H1 (cell line): ENCODE measurements around the gene DHX9. TPM values are rescaled to one million over a fixed set of nuclear protein-coding genes. Genes with fewer than 3 reads are reported as not detected.

Experiments used
- CTCF ChIA-PET: fragments of 300-600 bp; sonication (Branson Sonifier 250); formaldehyde crosslinking; loops from one replicate; lab custom pipeline; 2021; ENCODE audit not compliant: partially characterized antibody; lab: Charles Lee
- POLR2A ChIA-PET: fragments of 300-600 bp; sonication (Branson Sonifier 250); formaldehyde crosslinking; loops from one replicate; lab custom pipeline; 2021; ENCODE audit warnings: inconsistent platforms; ENCODE audit not compliant: partially characterized antibody; lab: Charles Lee
- DNase-seq, 2 experiments: peaks; one replicate each; pipeline versions ENCODE4 v3.0.0 to v3.0.0-alpha.2; 2010 to 2022; ENCODE audit warnings: low spot score in 2 of 2, low read depth in 1 of 2, mixed read lengths in 1 of 2
- FAIRE-seq: peaks from 2 replicates; lab custom pipeline; 2011; peaks lifted over from hg19 to GRCh38; lab: Jason Lieb, UNC
- H2AFZ ChIP-seq: 2 replicates; pipeline ENCODE4 v1.8.1; 2012; ENCODE audit warnings: low read length, inconsistent platforms
- H2AK5ac ChIP-seq: 2 replicates; pipeline ENCODE4 v1.6.1; 2013; ENCODE audit warnings: low read depth, low read length
- H2BK120ac ChIP-seq: replicated peaks from 2 replicates; pipeline ENCODE3; 2013; ENCODE audit warnings: low read depth, low read length, inconsistent platforms
- H2BK12ac ChIP-seq: 2 replicates; pipeline ENCODE4 v1.6.1; 2013; ENCODE audit warnings: low read depth, low read length
- H2BK15ac ChIP-seq: 2 replicates; pipeline ENCODE4 v1.6.1; 2013; ENCODE audit warnings: low read length
- H2BK20ac ChIP-seq: 2 replicates; pipeline ENCODE4 v1.6.1; 2013; ENCODE audit warnings: low read length
- H2BK5ac ChIP-seq: 2 replicates; pipeline ENCODE4 v1.6.1; 2013; ENCODE audit warnings: low read depth, low read length
- H3K14ac ChIP-seq: 2 replicates; pipeline ENCODE4 v1.6.1; 2013; ENCODE audit warnings: inconsistent platforms; ENCODE audit not compliant: insufficient read length
- H3K18ac ChIP-seq: 2 replicates; pipeline ENCODE4 v1.6.1; 2013; ENCODE audit warnings: low read length; ENCODE audit errors: extremely low read depth
- H3K23ac ChIP-seq: 2 replicates; pipeline ENCODE4 v1.6.1; 2013; ENCODE audit warnings: inconsistent platforms; ENCODE audit not compliant: insufficient read length
- H3K23me2 ChIP-seq: 2 replicates; pipeline ENCODE4 v1.6.1; 2013; ENCODE audit warnings: low read depth, low read length
- H3K27ac ChIP-seq: 2 replicates; pipeline ENCODE4 v1.6.1; 2011; ENCODE audit warnings: low read depth, low read length, inconsistent platforms
- H3K27me3 ChIP-seq, 4 experiments: replicated peaks in 1 of 4; 1 replicate in 1 of 4; 2 replicates in 3 of 4; pipeline versions ENCODE4 v1.6.1 to v1.8.1; 2011 to 2013; ENCODE audit warnings: low read length in 3 of 4, mild to moderate bottlenecking in 3 of 4, inconsistent platforms in 2 of 4, mixed read lengths in 2 of 4, moderate library complexity in 1 of 4; ENCODE audit not compliant: control insufficient read depth in 3 of 4, insufficient read depth in 3 of 4; ENCODE audit errors: extremely low read depth in 1 of 4
- H3K36me3 ChIP-seq, 4 experiments: 2 replicates each; pipeline versions ENCODE4 v1.6.1 to v1.8.1; 2011 to 2013; ENCODE audit warnings: mild to moderate bottlenecking in 4 of 4, low read length in 3 of 4, moderate library complexity in 2 of 4, control low read depth in 1 of 4, inconsistent platforms in 1 of 4; ENCODE audit not compliant: insufficient read depth in 4 of 4, control insufficient read depth in 2 of 4
- H3K4ac ChIP-seq: replicated peaks from 2 replicates; pipeline ENCODE3; 2013; ENCODE audit warnings: low read length, low read depth, mixed read lengths, inconsistent platforms; ENCODE audit not compliant: insufficient read length
- H3K4me1 ChIP-seq, 4 experiments: replicated peaks in 1 of 4; 1 replicate in 1 of 4; 2 replicates in 3 of 4; pipeline versions ENCODE4 v1.6.1 to v1.8.1; 2011 to 2013; ENCODE audit warnings: low read length in 3 of 4, inconsistent platforms in 2 of 4, mixed read lengths in 1 of 4; ENCODE audit not compliant: insufficient read depth in 4 of 4, control insufficient read depth in 3 of 4
- H3K4me2 ChIP-seq, 2 experiments: 2 replicates each; pipeline versions ENCODE4 v1.6.1 to v1.8.1; 2011 to 2013; ENCODE audit warnings: low read depth in 2 of 2, low read length in 2 of 2, control low read depth in 1 of 2, inconsistent platforms in 1 of 2, mild to moderate bottlenecking in 1 of 2; ENCODE audit not compliant: insufficient read depth in 1 of 2
- H3K4me3 ChIP-seq, 4 experiments: fragments of 200-600, 300-600 bp in 1 of 4; sonication (generic), shearing (Covaris generic), sonication (Bioruptor Twin) in 1 of 4; 2 replicates each; pipeline versions ENCODE4 v1.5.1 to v1.8.1; 2011 to 2016; ENCODE audit warnings: low read length in 4 of 4, low read depth in 3 of 4, control low read depth in 2 of 4, inconsistent platforms in 2 of 4, mild to moderate bottlenecking in 2 of 4, mixed read lengths in 1 of 4, moderate library complexity in 1 of 4; ENCODE audit not compliant: insufficient read depth in 2 of 4; ENCODE audit errors: extremely low read depth in 1 of 4
- H3K56ac ChIP-seq: replicated peaks from 2 replicates; pipeline ENCODE3; 2013; ENCODE audit warnings: low read depth, mild to moderate bottlenecking, mixed read lengths, low read length, inconsistent platforms; ENCODE audit not compliant: insufficient read length
- H3K79me1 ChIP-seq: 2 replicates; pipeline ENCODE4 v1.6.1; 2013; ENCODE audit warnings: low read depth, low read length, control low read depth
- H3K79me2 ChIP-seq, 2 experiments: 2 replicates each; pipeline versions ENCODE4 v1.6.1 to v1.8.1; 2012 to 2013; ENCODE audit warnings: low read length in 2 of 2, mild to moderate bottlenecking in 2 of 2, inconsistent platforms in 1 of 2; ENCODE audit not compliant: insufficient read depth in 2 of 2, control insufficient read depth in 1 of 2
- H3K9ac ChIP-seq, 4 experiments: replicated peaks in 1 of 4; 1 replicate in 1 of 4; 2 replicates in 3 of 4; pipeline versions ENCODE4 v1.6.1 to v1.8.1; 2011 to 2013; ENCODE audit warnings: low read depth in 3 of 4, low read length in 3 of 4, control low read depth in 2 of 4, mild to moderate bottlenecking in 2 of 4, moderate library complexity in 2 of 4, inconsistent platforms in 1 of 4; ENCODE audit errors: extremely low read depth in 1 of 4
- H3K9me3 ChIP-seq, 2 experiments: 2 replicates each; pipeline versions ENCODE4 v1.6.1 to v1.8.1; 2012 to 2013; ENCODE audit warnings: mild to moderate bottlenecking in 2 of 2, moderate library complexity in 2 of 2, control low read depth in 1 of 2, inconsistent platforms in 1 of 2, low read depth in 1 of 2, low read length in 1 of 2, mixed read lengths in 1 of 2; ENCODE audit not compliant: insufficient read depth in 2 of 2
- H4K20me1 ChIP-seq, 2 experiments: replicated peaks in 1 of 2; 2 replicates each; pipeline versions ENCODE3 to v1.8.1; 2011 to 2013; ENCODE audit warnings: inconsistent platforms in 2 of 2, low read length in 2 of 2, mild to moderate bottlenecking in 1 of 2; ENCODE audit not compliant: insufficient read depth in 2 of 2, control insufficient read depth in 1 of 2
- H4K5ac ChIP-seq: 2 replicates; pipeline ENCODE4 v1.6.1; 2013; ENCODE audit warnings: low read length, low read depth, mixed read lengths, inconsistent platforms; ENCODE audit not compliant: insufficient read length
- H4K8ac ChIP-seq: 2 replicates; pipeline ENCODE4 v1.8.0; 2013; ENCODE audit warnings: mild to moderate bottlenecking, moderate library complexity, low read length, inconsistent platforms; ENCODE audit not compliant: insufficient read depth; ENCODE audit errors: extremely low read depth
- H4K91ac ChIP-seq: replicated peaks from 2 replicates; pipeline ENCODE3; 2013; ENCODE audit warnings: low read length, mixed read lengths, inconsistent platforms; ENCODE audit not compliant: insufficient read length
- GTF2F1 ChIP-seq: IDR thresholded peaks from 2 replicates; pipeline ENCODE4 v1.6.1; 2012; ENCODE audit warnings: low read depth, low read length, improper control_type of control experiment, borderline replicate concordance
- SP1 ChIP-seq: IDR thresholded peaks from 2 replicates; pipeline ENCODE4 v1.6.1; 2011; ENCODE audit warnings: low read depth, low read length
- SRF ChIP-seq: IDR thresholded peaks from 2 replicates; pipeline ENCODE4 v1.6.1; 2011; ENCODE audit warnings: mild to moderate bottlenecking, low read depth, low read length, moderate library complexity
- WGBS, 2 experiments: shearing (Covaris generic) in 1 of 2; methylation state at CpG; one replicate each; pipeline versions ENCODE4 v1.1.6 to v1.1.7; 2013 to 2015; ENCODE audit warnings: low lambda C conversion rate in 2 of 2, mixed read lengths in 2 of 2, inconsistent platforms in 1 of 2, low coverage in 1 of 2, missing lambda C conversion rate in 1 of 2; ENCODE audit not compliant: insufficient replicate concordance in 2 of 2, insufficient coverage in 1 of 2, insufficient read length in 1 of 2; ENCODE audit errors: extremely low coverage in 1 of 2, missing lambda C conversion rate in 1 of 2; 5-methylcytosine and 5-hydroxymethylcytosine counted together
- polyA plus RNA-seq, 7 experiments: library from polyadenylated mRNA; depleted of rRNA in 3 of 7; stranded (reverse) in 5 of 7; unstranded in 2 of 7; fragments of >200 nt in 5 of 7; fragments of 200-250 nt in 2 of 7; gene quantifications; 1 replicate in 5 of 7; 2 replicates in 1 of 7; 4 replicates in 1 of 7; pipeline versions ENCODE4 v1.2.1 to v1.2.3, GENCODE V29; 2011 to 2013; ENCODE audit warnings: missing spikeins in 2 of 7, mixed read lengths in 2 of 7
- total RNA-seq: library from RNA; stranded (reverse); fragmentation: NEBNext Ultra II Directional; extraction: Animal tissue kit (Norgen Biotek cat#: 25700); gene quantifications from 2 replicates; pipeline ENCODE4 v1.2.1, GENCODE V29; 2021

The DHX9 gene
- total and polyA plus RNA-seq, 2 of the 8 experiments (the other 6 are each of a cell fraction or from before 2014, with no cell fraction given) = 153 to 333 TPM

DNA sequence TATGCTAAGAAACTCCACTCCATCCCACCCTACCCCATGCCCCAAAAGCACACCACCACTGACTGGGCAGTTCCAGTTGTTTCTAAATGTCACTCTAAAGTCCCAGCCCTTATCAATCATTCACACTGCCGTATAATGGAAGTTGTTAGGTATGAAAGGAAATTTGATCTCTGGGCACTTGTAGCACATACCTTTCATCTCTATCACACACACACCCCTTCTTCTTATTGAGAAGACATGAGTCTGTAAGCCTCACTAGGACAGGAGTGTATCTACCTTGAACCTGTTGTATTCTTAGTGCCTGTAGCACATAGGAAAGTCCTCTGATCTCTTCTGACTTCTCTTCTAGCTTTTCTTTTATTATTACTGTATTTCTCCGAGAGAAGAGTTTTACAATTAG is 22.3 kb upstream of the DHX9 start:
- CTCF ChIA-PET = interaction anchor here (1.1 kb wide), 1 partner anchor 30 kb away, joined by 4 read pairs; no protein-coding TSS in a partner anchor
- H3K4ac ChIP-seq = no peak overlapping the region
- POLR2A ChIA-PET = no interaction called here
- H2AFZ ChIP-seq = no peak overlapping the region
- H3K27ac ChIP-seq = no peak overlapping the region
- no peaks in the 10 kb centered on the region; a peak in 1 of 8 replicates for H3K36me3 ChIP-seq
- no peak overlapping the region for H3K14ac ChIP-seq
- H3K23ac ChIP-seq = no peak overlapping the region
- H3K4me3 ChIP-seq = no peak overlapping the region
- WGBS, 2 experiments = 82% methylated on average over 2 of the region's 2 CpGs; no CpG with 5 or more reads in 1 of the 2 experiments
- H4K20me1 ChIP-seq = no peaks in the 10 kb centered on the region
- H2BK12ac ChIP-seq = no peak overlapping the region
- no peak overlapping the region for H2BK15ac ChIP-seq
- H3K79me2 ChIP-seq = no peaks in the 10 kb centered on the region
- no peak overlapping the region for H2BK5ac ChIP-seq
- H4K91ac ChIP-seq = no peak overlapping the region
- no peaks in the 10 kb centered on the region for H3K27me3 ChIP-seq
- DNase-seq (no peak), FAIRE-seq (no peak)
- H3K18ac ChIP-seq = no peak overlapping the region
- no peak overlapping the region for H2BK120ac ChIP-seq
- no peaks in the 10 kb centered on the region for H3K79me1 ChIP-seq
- H2AK5ac ChIP-seq = no peak overlapping the region
- H3K4me1 ChIP-seq = 0 out of 7 replicates have a peak, but pooled peaks cover 0 to 4% (median 0%) of the 10 kb centered on the region in 4 experiments
- TF ChIP-seq SRF (no peak), SP1 (no peak), GTF2F1 (no peak)
- no peaks in the 10 kb centered on the region for H3K9me3 ChIP-seq
- H3K56ac ChIP-seq = no peak overlapping the region
- no peak overlapping the region for H4K5ac ChIP-seq
- peaks cover 3% of the 10 kb centered on the region; the same call in 1 of the 2 replicates for H3K23me2 ChIP-seq
- H2BK20ac ChIP-seq = no peak overlapping the region
- no peak overlapping the region for H4K8ac ChIP-seq
- H3K4me2 ChIP-seq = no peak overlapping the region
- H3K9ac ChIP-seq = no peak overlapping the region
